C4-2B (cell line): Measurements from ENCODE around the gene CLEC4C.

ENCODE experiments used
- ZFX ChIP-seq: fragments of 450-650 bp; IDR thresholded peaks from 2 replicates; pipeline ENCODE4 v1.6.1; 2017
- TF ChIP-seq, protein P1 (sequence below): fragments of 450-650 bp; conservative IDR thresholded peaks from 2 replicates; pipeline ENCODE4 v1.5.1; 2017; ENCODE audit warnings: mild to moderate bottlenecking

DNA sequence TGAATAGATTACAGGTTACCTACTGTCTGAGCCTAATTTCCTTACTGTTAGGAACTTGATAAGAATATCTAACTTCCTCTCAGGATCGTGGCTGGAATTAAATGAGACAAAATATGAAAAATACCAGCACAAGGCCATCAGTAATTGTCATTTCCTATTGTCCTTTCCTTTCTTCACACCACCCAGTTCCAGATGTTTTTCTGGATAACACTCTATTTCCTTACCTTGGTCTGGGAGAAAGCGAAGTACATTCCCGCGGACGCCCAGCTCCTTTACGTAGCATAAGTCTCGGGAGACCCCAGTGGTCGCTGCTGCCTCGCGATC is 52.0 kb downstream of the CLEC4C start:
- TF ChIP-seq, protein P1, sequence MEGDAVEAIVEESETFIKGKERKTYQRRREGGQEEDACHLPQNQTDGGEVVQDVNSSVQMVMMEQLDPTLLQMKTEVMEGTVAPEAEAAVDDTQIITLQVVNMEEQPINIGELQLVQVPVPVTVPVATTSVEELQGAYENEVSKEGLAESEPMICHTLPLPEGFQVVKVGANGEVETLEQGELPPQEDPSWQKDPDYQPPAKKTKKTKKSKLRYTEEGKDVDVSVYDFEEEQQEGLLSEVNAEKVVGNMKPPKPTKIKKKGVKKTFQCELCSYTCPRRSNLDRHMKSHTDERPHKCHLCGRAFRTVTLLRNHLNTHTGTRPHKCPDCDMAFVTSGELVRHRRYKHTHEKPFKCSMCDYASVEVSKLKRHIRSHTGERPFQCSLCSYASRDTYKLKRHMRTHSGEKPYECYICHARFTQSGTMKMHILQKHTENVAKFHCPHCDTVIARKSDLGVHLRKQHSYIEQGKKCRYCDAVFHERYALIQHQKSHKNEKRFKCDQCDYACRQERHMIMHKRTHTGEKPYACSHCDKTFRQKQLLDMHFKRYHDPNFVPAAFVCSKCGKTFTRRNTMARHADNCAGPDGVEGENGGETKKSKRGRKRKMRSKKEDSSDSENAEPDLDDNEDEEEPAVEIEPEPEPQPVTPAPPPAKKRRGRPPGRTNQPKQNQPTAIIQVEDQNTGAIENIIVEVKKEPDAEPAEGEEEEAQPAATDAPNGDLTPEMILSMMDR = no peak
- TF ChIP-seq ZFX = no peak
